HG03103 (cell line): ENCODE measurements around the gene YIF1B.

ENCODE experiments used
- ATAC-seq: cut with Tn5 transposase; IDR thresholded peaks from one replicate; pipeline ENCODE4 v1.9.1; 2021; ENCODE audit warnings: low read depth; ENCODE audit not compliant: unreplicated experiment

Gene YIF1B

GRCh38 chr19:38307076-38307475 is 8.7 kb downstream of the YIF1B start:
- ATAC-seq, result no peak

- no peak for ATAC-seq
Observed at GRCh38 chr19:38306236-38306635, 9.5 kb downstream of the YIF1B start.

GRCh38 chr19:38304866-38305429 is 10.8 kb downstream of the YIF1B start:
- ATAC-seq, result no peak

- no peak for ATAC-seq
Observed at GRCh38 chr19:38304352-38304865, 11.3 kb downstream of the YIF1B start.

DNA sequence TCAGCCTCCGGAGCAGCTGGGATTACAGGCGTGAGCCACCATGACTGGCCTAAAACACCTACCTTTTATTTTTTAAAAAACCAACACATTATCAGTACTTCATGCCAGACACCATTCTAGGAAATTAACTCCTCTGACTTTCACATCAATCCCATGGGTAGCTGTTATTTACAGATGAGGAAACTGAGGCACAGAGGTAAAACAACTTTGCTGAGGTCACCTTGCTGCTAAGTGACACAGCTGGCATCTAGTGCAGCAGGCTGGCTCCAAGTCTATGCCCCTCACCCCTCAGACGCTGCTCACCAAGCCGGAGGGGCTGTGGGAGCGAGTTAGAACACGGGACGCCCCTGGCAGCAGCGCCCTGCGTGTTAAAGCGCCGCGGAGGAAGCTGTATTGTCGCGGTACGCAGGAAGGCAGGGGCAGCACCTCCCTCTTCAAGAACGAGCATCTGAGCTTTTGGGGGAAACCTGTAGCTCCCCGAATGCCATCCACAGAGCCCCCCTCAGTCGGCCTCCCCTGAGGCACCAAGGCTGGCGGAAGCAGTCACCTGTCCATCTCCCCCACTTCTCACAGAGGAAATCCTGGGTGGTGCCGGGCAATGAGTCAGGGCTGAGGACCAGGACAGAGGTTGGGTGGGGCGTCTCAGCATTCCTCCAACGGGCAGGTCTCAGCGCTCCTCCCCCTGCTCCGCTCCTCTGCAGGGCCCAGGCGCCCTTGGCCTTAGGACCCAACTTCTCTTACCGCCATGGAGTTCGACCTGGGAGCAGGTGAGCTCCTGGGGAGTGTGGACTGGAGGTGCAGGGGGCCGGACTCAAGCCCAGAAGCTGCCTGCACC is 12.0 kb downstream of the YIF1B start, which contains the start of gene C19orf33:
Gene C19orf33 (plus strand): TSS at position 735 of the 835 bp plus-strand sequence. CDS start 11 bp downstream, at position 746.
- ATAC-seq, result no peak

GRCh38 chr19:38298821-38299680 is 16.7 kb downstream of the YIF1B start:
- no peak for ATAC-seq

DNA sequence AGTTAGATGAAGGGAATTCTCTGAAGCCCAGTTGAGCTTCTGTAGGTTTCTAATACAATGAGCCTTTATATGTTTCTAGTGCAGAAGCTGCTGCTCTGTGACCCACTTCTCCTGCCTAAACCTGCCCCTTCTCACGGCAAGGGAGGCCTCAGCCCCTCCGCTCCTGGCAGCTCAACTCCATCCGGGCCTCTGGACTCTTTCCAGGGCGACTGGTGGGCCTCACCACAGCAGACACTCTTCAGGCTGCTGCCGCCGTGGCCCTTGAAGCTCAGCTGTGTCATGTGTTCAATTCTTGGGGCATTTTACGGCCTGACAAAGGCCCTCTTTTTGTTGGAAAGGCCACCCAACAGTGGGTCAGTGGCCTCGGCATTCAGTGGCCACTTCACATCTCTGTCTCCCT is 21.7 kb downstream of the YIF1B start:
- ATAC-seq, result no peak

- ATAC-seq, result no peak
Observed at GRCh38 chr19:38293281-38293680, 22.5 kb downstream of the YIF1B start.

DNA sequence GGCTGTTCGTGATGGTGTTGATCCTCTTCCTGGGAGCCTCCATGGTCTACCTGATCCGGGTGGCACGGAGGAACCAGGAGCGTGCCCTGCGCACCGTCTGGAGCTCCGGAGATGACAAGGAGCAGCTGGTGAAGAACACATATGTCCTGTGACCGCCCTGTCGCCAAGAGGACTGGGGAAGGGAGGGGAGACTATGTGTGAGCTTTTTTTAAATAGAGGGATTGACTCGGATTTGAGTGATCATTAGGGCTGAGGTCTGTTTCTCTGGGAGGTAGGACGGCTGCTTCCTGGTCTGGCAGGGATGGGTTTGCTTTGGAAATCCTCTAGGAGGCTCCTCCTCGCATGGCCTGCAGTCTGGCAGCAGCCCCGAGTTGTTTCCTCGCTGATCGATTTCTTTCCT is 23.9 kb downstream of the YIF1B start:
- ATAC-seq, result no peak

- no peak for ATAC-seq
Observed at GRCh38 chr19:38290631-38291147, 25.1 kb downstream of the YIF1B start.

GRCh38 chr19:38289955-38290354 is 25.8 kb downstream of the YIF1B start:
- ATAC-seq, result no peak

DNA sequence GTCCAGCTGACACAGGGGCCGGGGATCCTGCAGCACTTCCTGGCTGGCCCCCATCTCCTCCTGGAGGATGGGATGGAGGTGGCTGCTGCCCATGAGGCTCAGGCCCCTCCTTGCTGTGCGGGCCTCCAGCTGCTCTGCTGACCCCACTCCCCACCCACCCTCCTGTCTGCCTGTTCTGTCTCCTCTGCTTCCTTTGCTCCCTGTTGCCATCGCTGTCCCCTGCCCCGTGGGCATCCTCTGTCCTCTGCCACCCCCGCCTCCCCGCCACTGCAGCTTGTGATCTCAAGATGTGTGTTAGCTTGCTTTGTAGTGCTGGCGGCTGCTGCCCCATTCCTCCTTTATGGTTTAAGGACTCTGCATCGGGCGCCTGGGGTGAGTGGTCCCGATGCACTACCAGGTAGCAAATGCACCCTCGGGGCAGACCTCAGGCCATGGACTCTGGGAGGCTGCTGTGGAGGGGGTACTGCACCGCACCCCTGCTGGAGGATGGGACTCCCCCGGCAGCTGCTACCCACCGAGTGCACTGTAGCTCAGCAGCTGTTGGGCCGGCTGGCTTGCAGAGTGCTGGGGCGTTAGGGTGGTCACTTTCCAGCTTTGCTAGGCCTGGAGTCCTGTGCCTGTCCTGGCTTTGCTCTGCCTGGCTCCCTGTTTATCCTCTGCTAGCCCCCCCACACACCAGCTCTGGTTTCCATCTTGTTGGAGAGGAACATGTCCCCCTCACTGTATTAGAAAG is 27.5 kb downstream of the YIF1B start:
- ATAC-seq, result no peak

DNA sequence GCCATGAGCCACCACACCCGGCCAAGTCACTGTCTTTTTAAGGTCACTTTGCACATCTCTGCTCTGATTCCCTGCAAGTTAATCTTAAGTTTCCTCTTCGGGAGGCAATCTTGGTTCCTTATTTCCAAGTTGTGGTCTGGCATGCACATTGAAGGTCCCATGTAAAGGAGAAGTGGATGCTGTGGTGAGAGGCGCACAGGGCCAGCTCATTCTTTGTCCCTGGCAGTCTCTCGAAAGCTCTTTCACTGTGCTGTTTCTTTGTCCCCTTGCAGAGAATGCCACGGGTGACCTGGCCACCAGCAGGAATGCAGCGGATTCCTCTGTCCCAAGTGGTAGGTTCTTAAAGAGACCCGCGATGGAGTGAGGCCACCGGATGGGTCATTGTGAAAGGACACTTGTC is 28.1 kb downstream of the YIF1B start:
- ATAC-seq, result no peak

GRCh38 chr19:38285567-38285966 is 30.2 kb downstream of the YIF1B start:
- ATAC-seq, result no peak

- ATAC-seq, result no peak
Observed at GRCh38 chr19:38284422-38284821, 31.3 kb downstream of the YIF1B start.

- ATAC-seq, result no peak
Observed at GRCh38 chr19:38283271-38283670, 32.5 kb downstream of the YIF1B start.

GRCh38 chr19:38281811-38282566 is 33.8 kb downstream of the YIF1B start:
- ATAC-seq, result no peak

- no peak for ATAC-seq
Observed at GRCh38 chr19:38280030-38280921, 35.5 kb downstream of the YIF1B start.
